AG08395 (cell line): ENCODE data around the gene CYP3A5.
"Not testable (repeated sequence)": the region's sequence is repeated elsewhere in the genome, so short reads cannot be mapped to it uniquely, and the experiment has no call there.

Experiments used
- DNase-seq: peaks from one replicate; pipeline ENCODE4 v3.0.0; 2012; ENCODE audit warnings: mixed read lengths, low spot score

CYP3A5 gene

GRCh38 chr7:99642027-99642426, 37.8 kb downstream of the CYP3A5 start:
- DNase-seq: no peak

GRCh38 chr7:99639267-99639666, 40.5 kb downstream of the CYP3A5 start:
- DNase-seq: no peak

DNA sequence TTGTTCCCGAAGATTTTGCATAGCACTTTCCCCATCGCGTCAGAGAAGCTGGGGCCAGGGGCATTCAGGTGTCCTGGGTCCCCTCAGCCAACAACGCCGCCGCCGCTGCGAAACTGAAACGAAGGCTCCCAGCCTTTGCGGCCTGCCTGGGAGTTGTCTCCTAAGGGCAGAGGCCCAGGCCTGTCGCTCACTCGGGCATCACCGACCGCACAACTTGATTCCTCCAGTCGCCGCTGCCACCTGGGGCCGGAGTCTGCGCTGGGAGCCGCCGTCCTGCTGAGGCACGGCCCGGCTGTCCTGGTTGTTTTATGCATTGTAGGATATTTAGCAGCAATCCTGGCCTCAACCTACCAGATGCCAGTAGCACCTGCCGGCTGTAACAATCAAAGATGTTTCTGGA, 41.1 kb downstream of the CYP3A5 start:
- no peak for DNase-seq

GRCh38 chr7:99637414-99637813, 42.4 kb downstream of the CYP3A5 start:
- DNase-seq: not testable (repeated sequence)

DNA sequence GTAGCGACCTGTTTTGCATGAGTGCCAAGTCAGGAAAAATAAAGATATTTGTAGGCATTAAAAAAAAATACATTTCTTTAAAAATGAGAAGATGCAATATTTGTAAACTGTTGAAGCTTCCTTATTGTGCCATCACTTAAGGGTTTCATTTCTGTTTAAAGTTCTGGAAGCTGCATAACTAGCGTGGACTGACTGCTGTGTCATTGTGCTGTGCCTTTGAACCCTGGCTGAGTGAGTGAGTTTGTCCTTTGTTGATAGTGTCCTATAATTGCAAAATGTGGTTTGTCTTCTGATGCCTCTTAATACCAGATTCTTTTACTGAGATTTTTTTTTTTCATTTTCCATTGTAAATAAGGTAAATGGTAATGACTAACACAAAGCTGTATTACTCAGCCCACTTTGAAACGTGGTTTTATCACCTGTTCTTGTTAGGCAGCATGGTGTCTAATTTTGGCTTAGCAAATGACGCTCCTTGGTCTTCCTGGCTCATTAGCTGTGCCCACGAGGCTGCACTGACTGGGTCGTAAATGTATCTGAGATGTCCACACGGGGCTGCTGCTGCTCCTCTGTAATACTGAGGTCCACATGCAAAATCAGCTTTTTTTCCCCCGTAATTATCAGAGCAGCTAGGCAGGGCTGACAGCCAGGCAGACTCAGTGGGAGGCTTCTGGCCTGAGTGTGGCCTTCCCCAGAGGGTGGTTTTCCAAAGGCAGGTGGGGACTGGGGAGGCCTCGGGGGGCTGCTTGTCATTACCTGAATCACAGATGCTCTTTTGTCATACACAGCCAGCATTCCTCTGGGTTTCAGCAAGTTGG, 48.3 kb downstream of the CYP3A5 start:
- DNase-seq: no peak

DNA sequence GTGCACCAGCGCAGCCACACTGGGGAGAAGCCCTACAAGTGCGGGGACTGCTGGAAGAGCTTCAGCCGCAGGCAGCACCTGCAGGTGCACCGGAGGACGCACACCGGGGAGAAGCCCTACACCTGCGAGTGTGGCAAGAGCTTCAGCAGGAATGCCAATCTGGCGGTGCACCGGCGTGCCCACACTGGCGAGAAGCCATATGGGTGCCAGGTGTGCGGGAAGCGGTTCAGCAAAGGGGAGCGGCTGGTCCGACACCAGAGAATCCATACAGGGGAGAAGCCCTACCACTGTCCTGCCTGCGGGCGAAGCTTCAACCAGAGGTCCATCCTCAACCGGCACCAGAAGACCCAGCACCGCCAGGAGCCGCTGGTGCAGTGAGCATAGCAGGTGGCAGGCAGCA, 50.2 kb downstream of the CYP3A5 start:
- no peak for DNase-seq

DNA sequence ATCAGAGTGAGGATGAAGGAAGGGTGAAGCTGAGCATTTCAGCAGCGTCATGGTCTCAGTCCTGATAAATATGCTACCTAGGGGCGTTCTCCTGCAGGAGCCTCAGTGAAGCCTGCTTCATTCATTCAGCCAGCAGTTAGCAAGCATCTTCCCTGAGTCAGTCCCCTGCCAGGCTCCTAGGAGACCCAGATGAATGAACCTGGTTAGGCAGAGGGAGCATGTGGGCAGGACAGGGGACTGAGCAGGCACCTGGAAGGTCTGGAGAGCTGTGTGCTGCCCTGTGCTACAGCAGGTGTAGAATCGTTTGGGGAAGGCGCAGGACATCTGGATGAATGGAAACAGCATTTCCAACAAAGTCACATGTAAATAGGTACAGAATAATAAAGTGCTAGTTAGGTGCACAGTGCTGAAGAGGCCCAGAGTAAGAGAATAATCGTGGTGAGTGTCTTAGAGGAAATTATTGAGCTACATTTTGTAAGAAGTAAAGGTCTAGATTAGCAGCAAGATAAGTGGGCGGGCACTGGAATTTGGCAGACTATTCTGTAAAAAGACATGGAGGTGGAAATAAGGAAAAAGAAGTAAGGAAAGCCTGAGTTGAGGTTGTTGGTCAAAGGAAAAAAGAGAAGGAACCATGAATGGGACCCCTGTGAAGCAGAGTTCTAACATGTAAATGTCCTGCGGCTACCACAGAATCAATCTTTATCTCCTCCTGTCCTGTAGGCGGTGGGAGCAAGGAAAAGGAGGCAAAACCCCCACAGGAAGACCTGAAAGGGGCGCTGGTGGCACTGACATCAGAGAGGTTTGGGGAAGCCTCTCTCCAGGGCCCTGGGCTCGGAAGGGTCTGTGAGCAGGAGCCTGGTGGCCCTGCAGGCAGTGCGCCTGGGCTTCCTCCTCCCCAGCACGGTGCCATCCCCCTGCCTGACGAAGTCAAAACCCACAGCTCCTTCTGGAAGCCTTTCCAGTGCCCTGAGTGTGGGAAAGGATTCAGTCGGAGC, 51.0 kb downstream of the CYP3A5 start:
- DNase-seq: no peak

GRCh38 chr7:99627513-99627912, 52.3 kb downstream of the CYP3A5 start:
- no peak for DNase-seq

DNA sequence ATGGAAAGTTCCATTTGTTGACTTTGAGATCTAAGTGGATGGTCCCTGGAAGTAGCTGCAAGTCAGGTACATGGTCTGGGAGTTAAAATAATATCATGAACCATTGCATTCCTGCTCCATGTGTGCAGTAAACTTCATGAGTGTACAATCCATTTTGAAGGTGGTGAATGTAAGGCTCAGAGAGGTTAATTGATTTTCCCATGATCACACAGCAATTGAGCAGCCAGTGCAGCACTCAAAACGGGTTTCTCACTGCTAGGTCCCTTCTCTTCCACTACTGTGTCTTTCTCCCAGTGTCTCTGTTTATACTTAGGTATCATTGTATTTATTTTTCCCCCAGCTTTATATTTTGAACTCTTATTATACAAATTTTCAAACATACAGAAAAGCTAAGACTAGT, 53.1 kb downstream of the CYP3A5 start:
- DNase-seq: no peak

- no peak for DNase-seq
Observed at GRCh38 chr7:99625961-99626360, 53.8 kb downstream of the CYP3A5 start.

GRCh38 chr7:99625321-99625720, 54.5 kb downstream of the CYP3A5 start:
- DNase-seq: no peak

- DNase-seq: no peak
Observed at GRCh38 chr7:99624484-99624883, 55.3 kb downstream of the CYP3A5 start.

DNA sequence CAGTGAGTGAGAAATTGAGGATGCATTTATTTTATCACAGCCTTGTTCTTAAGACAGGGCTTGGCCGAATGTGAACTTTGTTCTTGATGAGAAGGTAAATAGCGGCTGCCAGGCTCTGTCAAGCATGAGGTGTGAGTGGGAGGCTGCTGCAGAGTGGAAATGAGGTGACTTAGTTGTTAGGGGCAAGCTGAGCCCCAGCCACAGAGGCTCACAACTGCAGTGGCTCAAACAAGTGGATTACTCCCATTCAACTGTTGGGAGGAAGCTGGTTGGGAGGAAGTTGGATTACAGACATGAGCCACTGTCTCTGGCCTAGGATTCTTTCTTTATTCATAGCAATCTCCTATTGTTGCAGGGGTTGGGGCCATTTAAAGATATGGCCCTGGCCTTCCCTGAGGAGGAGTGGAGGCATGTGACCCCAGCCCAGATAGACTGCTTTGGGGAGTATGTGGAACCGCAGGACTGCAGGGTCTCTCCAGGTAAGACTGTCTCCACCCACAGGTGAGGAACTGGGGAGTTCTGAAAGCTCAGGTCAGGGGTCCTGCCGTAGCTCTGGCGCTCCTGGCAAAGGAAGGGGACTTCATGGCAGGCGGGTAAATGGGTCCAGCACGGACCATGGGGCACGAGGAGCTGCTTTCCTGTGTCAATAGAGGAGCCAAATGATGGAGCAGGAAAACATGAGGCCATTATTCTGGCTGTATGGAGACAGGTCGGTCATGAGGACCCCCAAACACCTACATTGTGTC, 55.9 kb downstream of the CYP3A5 start:
- no peak for DNase-seq

- DNase-seq: no peak
Observed at GRCh38 chr7:99623091-99623693, 56.6 kb downstream of the CYP3A5 start.

DNA sequence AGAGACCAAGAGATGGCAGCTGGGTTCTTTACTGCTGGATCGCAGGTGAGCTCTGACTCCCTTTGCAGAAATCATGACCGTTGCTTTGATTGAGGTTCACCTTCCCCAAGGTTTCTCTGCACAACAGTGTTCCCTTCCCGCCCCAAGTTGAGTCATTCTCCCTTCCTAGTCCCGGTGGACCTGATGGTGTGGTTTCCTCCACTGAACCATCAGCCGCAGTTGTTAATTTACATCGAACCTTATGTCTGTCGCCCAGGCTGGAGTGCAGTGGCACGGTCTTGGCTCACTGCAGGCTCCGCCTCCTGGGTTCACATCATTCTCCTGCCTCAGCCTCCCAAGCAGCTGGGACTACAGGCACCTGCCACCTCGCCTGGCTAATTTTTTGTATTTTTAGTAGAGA, 57.2 kb downstream of the CYP3A5 start:
- DNase-seq: no peak

GRCh38 chr7:99621271-99621670, 58.5 kb downstream of the CYP3A5 start:
- DNase-seq: no peak

- DNase-seq: no peak
Observed at GRCh38 chr7:99619571-99620130, 60.1 kb downstream of the CYP3A5 start.

- peak; percentile 71 for DNase-seq
Observed at GRCh38 chr7:99618726-99619125, 61.1 kb downstream of the CYP3A5 start.

- DNase-seq: peak; percentile 17
Observed at GRCh38 chr7:99617192-99617781, 62.5 kb downstream of the CYP3A5 start.

- peak; percentile 96 for DNase-seq
Observed at GRCh38 chr7:99616359-99617191, 63.2 kb downstream of the CYP3A5 start, which contains the start of gene ZSCAN25. Gene ZSCAN25, plus strand, starts transcription at chr7:99616946. Its CDS starts 2,661 bp downstream, at chr7:99619607.
